ENCODE measurements around the gene KCNC2. TPM values are rescaled to one million over a fixed set of nuclear protein-coding genes. Genes with fewer than 3 reads are reported as not detected.

The KCNC2 gene
- total RNA-seq, 4 donors from 2014 or later: not detected

DNA sequence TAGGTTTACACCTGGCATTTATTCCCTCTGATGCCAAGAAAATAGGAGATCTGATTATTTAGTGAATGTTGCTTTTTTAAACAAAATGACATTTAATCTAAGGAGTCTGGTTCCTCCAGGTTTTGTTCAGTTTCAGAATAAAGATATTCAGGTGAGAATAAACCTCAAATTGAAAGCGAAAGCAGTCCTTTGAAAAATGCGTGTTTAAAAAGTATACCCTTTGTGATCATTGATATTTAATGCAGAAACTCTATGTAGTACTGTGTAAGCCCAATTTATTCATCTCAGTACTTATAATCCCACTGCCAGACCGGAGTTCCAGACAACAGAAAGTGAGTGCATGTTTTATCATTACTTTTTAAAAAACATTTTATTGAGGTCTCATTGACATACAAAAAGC is 210.2 kb downstream of the KCNC2 start:
- Histone ChIP-seq H3K4me3 (replicated peaks in 1 of 3) (no peak overlapping the region), H3K36me3 (no peaks in the 10 kb centered on the region), H3K4me1 (no peaks in the 10 kb centered on the region), H3K27me3 (no peaks in the 10 kb centered on the region), H3K9me3 (no peaks in the 10 kb centered on the region), H3K27ac (no peak overlapping the region)
- intact Hi-C loops (cut with DNase I): no loop called here
- DNase-seq: no peak
- 69 to 76% methylated on average over 3 of the region's 3 CpGs for WGBS, 2 donors
- no peak for TF ChIP-seq POLR2A (IDR thresholded peaks at IDR 0.05)
- TF ChIP-seq, protein P1, sequence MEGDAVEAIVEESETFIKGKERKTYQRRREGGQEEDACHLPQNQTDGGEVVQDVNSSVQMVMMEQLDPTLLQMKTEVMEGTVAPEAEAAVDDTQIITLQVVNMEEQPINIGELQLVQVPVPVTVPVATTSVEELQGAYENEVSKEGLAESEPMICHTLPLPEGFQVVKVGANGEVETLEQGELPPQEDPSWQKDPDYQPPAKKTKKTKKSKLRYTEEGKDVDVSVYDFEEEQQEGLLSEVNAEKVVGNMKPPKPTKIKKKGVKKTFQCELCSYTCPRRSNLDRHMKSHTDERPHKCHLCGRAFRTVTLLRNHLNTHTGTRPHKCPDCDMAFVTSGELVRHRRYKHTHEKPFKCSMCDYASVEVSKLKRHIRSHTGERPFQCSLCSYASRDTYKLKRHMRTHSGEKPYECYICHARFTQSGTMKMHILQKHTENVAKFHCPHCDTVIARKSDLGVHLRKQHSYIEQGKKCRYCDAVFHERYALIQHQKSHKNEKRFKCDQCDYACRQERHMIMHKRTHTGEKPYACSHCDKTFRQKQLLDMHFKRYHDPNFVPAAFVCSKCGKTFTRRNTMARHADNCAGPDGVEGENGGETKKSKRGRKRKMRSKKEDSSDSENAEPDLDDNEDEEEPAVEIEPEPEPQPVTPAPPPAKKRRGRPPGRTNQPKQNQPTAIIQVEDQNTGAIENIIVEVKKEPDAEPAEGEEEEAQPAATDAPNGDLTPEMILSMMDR (IDR thresholded peaks at IDR 0.05): no peak

Other genes starting within 250 kb of the KCNC2 start
- 10 to 100 TPM; 19.2 to 38.9 (median 25.6) TPM for gene CAPS2, start 120.5 kb upstream of the KCNC2 start, total RNA-seq
- gene GLIPR1L1, start 124.8 kb upstream of the KCNC2 start, total RNA-seq: not detected
- 1 to 10 TPM in 3 of 4 donors, under 1 TPM in 1; 0.38 to 6.5 (median 2.2) TPM for gene GLIPR1L2, start 181.2 kb upstream of the KCNC2 start, total RNA-seq

All from thyroid gland (tissue), 4 donors.